HG02884 (cell line): ENCODE data around the gene TIRAP.
"Not testable (repeated sequence)": the region's sequence is repeated elsewhere in the genome, so short reads cannot be mapped to it uniquely, and the experiment has no call there.

Experiments
- ATAC-seq: cut with Tn5 transposase; IDR thresholded peaks from one replicate; pipeline ENCODE4 v1.9.1; 2021; ENCODE audit warnings: mild to moderate bottlenecking, moderate library complexity; ENCODE audit not compliant: unreplicated experiment

TIRAP gene, protein sequence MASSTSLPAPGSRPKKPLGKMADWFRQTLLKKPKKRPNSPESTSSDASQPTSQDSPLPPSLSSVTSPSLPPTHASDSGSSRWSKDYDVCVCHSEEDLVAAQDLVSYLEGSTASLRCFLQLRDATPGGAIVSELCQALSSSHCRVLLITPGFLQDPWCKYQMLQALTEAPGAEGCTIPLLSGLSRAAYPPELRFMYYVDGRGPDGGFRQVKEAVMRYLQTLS

DNA sequence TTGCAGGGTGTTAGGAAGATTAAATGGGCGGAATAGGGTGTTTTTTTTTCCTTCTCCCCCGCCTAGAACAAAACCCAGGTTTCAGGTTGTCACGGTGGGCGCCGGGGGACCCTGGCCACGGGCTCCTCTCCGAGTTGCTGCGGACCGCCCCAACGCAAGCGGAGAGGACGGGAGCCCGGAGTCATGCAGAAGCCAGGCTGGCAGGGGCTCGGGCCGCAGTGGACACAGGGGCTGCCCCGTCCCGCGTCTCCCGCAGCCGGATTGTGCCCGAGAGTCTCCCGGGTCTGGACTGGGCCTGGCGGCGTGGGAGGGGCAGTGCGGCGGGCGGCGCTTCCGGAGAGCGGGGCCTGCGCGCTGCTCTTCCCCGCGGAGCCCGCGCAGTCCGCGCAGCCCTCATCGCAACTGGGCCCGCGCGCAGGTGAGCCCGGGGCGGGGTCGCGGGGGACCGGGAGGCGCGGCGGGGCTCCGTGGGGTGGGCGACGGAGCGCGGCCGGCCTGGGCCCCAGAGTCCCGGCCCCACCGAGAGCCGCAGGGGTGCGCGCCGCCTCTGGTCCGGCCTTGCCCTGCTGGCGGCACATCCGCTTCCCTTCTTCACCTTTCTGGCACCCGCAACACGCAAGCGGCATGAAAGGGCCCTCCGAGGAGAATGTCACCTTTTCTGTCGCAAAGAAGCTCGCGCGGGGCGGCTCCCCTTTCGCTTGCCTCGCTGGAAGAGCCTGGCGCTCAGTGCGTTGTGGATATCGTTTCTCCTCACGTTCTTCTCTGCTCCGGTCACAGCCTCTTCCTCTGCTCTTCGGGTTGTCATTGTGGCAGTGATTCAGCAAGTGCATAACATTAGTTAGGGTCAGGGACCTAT lies at the start of gene TIRAP:
TSS of gene TIRAP (plus strand) at position 358 of the 856 bp plus-strand sequence. CDS start 7,802 bp downstream, outside the sequence.
- peak; percentile 59 for ATAC-seq

DNA sequence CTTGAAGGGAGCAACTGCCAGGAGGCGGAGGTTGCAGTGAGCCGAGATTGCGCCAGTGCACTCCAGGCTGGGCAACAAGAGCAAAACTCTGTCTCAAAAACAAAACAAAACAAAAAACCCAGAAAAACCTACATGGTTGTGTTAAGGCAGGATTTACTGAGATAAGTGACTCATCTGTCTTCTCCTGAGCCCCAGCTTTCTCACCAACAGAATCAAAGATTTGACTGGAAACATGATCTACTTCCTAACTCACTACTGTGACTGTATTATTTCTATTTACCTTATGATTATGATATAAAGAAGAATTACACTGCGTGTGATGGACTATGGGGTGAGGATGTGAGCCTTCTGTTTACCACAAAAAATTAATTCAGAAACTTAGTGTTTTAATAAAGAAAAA lies 49.5 kb upstream of the TIRAP start:
- no peak for ATAC-seq

DNA sequence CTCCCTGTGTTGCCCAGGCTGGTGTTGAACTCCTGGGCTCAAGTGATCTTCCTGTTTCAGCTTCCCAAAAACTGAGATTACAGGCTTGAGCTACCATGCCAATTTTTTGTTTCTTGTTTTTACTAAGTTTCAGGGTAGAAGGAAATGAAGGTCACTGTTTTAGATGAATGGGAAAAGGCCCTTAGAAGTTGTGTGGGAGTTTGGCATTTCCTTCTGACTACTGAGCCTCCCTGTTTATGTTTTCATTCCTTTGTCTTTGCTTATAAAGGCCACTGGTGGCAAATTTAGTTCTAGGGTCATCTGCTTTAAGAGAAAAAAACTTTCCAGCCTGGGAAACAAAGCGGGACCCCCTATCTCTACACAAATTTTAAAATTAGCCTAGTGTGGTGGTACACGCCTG lies 36.3 kb upstream of the TIRAP start:
- no peak for ATAC-seq

DNA sequence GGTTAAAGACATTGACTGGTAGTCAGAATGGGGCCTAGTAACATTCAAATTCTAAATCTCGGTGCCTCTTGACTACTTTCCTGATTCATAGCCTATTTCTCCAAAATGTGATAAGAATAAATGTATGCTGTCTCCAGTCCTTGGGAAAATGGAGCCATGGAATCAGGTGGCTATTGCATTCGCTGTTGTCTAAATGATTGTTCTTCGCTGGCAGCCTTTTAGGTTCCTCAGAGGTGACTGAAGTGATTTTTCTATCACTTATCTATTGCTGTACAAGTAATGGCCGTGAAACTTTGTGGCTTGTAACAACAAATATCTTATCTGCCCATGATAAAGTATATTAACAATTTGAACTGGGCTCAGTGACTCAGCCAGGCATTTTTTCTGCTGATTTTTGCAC lies 29.6 kb upstream of the TIRAP start:
- ATAC-seq: no peak

DNA sequence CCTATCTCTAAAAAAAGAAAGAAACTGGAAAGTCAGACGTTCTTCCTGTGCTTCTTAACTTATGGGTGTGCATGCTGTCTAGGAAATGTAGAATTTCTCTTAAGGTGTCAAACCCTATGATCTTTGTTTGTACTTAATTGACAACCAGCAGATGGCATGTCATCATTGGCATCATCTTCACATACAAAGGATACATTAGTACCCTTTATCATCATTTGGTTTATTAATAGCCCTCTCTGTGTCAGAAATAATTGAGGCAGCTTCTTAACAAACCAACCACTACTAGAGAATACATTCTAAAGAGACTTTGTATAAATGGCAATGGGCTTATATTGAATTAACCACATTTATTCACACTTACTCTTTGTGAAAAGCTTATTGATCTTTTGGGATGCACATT lies 28.1 kb upstream of the TIRAP start:
- no peak for ATAC-seq

DNA sequence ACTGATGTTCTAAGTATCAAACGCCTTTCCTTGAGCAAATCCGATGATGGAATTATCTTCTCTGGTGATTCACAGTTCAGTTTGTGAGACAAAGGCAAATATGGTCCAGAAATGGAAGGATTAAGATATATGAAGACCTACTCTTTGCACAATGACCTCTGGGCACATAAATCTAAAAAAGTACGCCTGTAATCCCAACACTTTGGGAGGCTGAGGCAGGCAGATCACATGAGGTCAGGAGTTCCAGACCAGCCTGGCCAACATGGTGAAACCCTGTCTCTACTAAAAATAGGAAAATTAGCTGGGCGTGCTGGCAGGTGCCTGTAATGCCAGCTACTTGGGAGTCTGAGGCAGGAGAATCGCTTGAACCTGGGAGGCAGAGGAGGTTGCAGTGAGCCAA lies 27.4 kb upstream of the TIRAP start:
- not testable (repeated sequence) for ATAC-seq

DNA sequence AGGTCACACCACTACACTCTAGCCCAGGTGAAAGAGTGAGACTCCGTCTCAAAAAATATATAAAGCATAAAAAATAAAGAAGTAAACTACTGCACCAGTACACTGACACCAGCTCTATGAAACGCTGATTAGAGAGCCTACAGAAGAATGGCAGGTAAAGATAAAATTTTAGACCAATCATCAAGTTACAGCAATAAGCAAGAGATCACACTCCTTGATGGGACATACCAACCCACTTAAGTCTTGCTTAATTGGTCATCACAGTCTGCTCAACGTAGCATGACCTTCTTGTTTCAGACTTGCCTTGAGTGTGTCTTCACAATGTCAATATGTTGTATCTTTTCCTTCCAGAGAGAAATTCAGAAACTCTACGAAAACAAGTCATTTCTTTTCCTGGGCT lies 26.7 kb upstream of the TIRAP start:
- ATAC-seq: no peak

DNA sequence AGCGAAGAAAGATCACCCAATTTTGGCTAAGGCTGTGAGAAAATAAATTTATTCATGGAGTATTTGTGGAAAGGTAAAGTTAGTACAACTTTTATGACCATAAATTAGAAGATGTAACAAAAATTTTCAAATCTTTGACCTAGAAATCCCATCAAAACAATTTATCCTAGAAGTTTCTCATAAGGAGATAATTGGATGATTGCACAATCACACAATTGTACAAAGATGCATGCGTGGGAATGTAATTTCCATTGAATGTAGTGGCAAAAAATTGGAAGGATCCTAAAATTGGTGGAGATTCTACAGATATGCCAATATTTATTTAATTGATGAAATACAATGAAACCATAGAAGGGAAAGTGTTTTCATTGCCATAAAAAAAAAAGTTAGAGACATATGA lies 25.7 kb upstream of the TIRAP start:
- ATAC-seq: no peak

DNA sequence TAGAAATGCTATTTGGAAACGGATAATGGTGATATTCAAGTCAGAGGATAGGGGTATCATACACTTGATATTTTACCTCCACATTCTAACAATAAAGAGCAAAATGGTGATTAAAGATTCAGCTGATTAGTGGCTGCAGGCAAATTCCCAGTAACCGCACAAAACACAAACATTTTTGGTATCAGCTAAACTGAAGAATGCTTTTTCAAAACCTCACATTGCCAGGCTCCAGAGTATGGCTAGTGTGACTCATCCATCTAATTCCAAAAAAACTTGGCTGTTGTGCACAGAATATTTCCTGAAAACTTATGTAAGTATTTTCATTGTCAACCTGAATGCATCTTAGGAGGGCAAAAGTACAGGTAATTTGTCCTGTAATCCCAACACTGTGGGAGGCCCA lies 25.1 kb upstream of the TIRAP start:
- ATAC-seq: no peak

DNA sequence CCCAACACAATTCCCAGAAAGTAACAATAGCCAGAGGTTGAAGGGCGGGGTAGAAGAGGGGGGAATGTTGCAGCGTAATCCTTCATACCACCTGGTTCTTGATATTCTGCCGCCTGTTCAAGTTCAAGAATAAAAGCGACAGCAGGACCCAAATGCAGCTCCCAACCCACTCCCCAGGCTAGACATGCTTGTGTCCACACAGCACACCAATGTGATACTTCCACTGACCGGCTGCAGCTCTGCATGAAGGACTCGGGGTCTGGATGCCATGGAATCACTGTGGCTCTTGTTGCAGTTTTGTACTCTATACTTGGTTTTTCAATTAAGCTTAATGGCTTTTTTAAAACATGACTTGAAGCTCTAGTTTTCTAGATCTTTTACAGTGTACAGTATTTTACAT lies 20.7 kb upstream of the TIRAP start:
- ATAC-seq: no peak

DNA sequence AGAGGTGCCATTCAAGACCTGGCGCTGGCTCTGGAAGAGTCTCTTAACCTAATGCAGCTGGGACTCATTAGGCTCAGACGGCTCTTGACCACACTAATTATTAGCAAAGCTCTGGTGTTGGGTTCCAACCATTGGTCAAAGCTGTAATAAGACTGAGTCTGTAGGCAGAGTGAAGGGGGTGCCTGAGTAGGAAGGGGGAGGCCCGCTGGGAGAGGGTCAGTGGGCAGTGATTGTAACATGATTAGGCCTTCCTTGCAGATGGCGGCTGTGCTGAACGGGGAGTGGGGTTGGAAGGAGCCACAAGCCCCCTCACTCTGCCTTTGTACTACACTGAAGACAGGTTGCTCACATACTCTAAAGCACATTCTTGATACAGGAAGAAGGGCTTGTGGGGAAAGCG lies 19.4 kb upstream of the TIRAP start:
- ATAC-seq: no peak

DNA sequence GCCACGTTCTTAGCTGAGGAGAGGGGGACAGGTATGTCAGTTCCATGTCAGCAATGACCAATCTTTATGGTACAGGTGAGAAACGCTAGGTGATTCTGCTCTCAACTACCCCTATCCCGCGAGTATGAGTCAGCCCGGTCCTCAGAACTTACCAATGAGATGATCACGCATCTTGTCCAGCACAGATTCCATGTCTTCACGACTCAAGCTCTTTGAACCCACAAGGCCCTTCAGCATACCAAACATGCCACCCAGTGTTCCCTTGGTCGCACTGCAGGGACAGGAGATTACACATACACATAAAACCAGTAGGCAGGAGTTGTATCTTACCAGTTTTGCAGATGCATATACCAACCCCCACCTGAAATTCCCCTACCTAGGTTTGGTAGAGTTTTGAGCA lies 17.1 kb upstream of the TIRAP start:
- no peak for ATAC-seq

DNA sequence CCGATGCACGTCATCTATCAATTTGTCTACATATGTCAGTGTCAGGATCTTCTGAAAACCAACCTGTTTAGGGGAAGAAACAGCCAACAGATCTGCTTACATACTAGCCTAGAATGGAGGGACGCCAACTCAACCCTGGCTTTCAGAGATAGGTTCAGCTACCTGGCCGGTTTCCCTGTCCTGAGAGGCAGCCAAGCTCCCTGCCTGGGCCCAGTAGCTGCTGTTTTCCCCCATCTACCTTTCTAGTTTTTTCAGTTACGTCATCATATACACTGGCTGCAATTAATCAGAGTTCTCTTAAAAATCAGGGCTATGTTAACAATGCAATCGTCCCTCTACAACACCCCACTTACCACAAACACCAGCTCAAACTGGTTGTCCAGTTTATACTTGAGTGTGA lies 15.2 kb upstream of the TIRAP start:
- no peak for ATAC-seq

DNA sequence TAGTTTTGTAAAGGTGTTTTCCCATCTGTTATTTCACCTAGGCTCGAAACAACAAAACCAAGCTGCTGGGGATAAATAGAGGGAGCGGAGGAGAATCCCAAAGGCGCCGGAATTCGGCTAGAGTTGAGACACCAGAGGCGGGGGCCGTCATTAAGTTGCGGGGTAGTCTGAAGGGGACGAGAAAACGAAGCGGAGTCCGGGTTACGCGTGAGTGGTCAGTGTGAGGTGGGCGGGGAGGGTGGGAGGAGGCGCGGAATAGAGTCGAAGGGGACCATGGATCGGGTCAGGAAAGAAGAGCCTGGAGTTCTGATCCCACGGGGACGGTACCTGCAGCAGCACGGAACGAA lies 14.6 kb upstream of the TIRAP start:
- ATAC-seq: peak; percentile 1

DNA sequence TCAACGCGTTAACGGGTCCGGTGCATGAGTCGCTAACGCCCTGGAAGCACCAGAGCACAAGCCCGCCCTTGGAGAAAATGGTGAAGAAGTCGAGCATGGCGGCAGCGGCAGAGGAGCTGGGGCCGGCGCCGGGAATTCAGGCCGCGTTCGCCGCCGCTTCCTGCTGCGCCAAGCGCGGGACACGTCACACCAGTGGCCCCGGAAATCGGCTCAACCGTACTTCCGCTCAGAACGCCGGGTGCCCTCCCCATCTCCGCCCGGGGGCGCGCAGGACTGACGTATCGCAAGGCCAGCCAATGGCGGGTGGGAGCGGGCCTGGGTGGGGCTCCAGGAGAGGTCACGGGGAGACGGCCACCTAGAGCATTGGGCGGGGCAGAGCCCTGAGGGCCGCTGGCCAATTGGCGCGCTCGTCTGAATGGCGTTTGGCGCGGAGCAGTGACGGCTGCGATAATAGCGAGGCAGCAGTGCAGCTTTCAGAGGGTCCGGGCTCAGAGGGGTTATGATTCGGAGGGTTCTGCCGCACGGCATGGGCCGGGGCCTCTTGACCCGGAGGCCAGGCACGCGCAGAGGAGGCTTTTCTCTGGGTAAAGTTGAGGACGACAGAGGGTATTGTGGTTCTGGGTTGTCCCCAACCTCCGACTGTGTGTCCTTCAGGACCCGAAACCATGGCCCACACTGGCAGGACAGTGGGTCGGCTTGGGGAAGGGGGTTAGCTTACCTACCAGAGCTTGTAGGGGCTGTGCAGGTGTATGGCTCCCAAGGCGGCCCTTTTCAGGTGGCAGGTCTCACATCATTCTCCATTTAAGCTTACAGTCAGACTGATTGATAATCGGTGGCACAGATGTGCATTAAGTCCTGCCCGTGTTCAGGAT lies 13.9 kb upstream of the TIRAP start, which contains the start of the genes FOXRED1 and SRPRA:
TSS of gene FOXRED1 (plus strand) at position 447 of the 872 bp plus-strand sequence. CDS start at position 500, 53 bp downstream.
TSS of gene SRPRA (minus strand) at position 188 of the 872 bp plus-strand sequence. CDS start at position 97, 91 bp downstream.
- peak; percentile 98 for ATAC-seq

DNA sequence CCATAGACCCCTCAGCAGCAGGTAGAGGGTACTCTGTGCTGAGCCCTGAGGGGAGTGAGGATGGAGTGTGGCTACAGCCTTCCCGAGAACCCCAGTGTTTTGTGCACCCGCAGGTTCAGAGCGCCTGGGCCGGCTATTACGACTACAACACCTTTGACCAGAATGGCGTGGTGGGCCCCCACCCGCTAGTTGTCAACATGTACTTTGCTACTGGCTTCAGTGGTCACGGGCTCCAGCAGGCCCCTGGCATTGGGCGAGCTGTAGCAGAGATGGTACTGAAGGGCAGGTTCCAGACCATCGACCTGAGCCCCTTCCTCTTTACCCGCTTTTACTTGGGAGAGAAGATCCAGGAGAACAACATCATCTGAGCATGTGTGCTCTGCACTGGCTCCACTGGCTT lies 5.6 kb upstream of the TIRAP start:
- ATAC-seq: no peak

DNA sequence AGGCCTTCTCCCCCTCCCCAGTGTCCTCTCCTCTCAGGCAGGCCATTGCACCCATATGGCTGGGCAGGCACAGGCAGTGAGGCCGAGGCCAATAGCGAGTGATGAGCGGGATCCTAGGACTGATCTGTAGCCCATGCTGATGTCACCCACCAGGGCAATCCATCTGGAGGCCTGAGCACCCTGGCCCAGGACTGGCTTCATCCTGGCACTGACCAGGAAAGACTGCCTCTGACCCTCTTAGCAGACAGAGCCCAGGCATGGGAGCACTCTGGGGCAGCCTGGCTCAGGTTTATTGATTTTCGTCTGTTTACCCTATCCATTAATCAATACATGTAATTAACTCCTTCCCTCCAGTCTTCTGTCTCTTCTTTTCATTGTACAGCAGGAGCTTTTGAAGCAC lies 5.1 kb upstream of the TIRAP start:
- ATAC-seq: no peak

DNA sequence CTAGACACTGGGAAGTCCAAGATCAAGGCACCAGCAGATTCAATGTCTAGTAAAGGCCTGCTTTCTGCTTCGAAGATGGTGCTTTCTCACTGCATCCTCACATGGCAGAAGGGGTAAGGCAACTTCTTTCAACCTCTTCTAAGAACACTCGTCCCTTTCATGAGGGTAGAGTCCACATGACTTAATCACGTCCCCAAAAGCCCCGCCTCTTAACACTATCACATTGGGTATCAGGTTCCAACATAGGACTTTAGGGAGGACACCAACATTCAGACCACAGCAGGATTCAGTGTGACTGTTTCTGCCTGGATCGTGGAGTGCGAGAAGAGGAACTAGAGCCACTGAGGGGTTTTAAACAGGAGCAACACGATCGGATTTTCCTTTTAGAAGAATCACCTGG lies 3.7 kb upstream of the TIRAP start:
- no peak for ATAC-seq

DNA sequence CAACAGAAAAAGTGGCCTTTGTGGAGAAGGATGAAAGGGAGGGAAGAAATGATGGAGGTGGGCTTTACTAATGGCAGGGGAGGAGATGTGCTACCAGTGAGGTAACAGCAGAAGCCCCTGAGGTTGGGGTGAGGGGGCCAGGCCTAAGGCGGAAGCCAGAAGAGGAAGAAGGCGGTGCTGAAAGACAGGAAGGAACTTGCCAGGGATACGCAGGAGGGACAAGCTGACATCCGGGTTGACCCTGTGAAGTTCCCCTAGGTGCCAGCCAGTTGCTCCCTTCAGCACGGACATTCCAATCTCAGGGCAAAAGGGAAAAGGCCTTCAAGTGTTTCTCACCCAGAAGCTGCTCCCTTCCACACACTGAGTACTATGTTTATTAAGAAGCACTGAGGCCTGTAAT lies 2.3 kb upstream of the TIRAP start:
- ATAC-seq: no peak

DNA sequence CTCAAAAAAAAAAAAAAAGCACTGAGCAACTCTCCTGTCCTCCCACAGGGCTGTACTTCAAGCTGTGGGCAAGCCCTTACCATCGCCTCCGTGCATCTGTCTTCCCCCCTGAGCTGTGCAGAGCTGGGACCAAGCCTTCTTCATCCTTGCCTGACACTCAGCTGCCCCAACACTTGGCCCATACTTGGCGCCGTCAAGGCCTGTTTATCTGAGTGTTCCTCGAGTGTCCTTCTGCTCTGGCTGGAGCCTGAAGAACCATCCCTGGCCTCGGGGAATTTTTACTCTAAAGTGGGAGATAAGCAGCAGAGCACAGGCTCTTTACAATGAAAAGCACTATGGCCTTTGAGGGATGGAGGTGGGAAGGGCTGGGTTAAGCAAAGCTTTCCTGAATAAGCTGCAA lies 1.6 kb upstream of the TIRAP start:
- no peak for ATAC-seq

DNA sequence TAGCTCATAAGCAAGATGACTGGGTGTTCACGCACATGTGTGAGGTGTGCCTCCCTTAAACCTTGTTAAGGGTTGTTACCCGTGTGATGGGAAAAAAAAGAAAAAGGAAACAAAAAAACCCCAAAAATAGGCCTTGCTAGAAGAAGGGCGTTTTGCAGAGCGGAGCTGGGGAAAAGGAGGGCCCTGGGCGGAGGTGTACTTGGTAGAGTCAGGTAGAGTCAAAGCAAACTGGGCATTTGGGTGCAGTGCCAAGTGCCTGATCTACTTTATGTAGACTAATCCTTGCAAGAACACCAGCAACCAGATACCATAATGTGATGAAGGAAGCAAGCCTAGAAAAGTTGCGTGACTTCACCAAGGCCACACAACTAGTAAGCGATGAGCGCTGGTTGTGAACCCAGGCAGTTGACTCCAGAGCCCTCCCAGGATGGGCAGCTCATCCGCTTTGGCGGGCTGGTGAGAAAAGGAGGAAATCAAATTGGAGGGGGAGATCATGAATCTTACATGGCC lies 1.2 kb upstream of the TIRAP start:
- ATAC-seq: no peak
